ENCODE results near the gene ZKSCAN2. TPM values are rescaled to one million over a fixed set of nuclear protein-coding genes. Genes with fewer than 3 reads are reported as not detected.

Gene ZKSCAN2
- total RNA-seq = 5.9 TPM

- DNase-seq (ENCODE audit: low spot score) = peak; percentile 91
Measured at GRCh38 chr16:25257470-25257955, at the start of gene ZKSCAN2. Gene ZKSCAN2 (minus strand): TSS chr16:25257845. CDS start chr16:25257127, 718 bp downstream.

GRCh38 chr16:25299792-25300590, 42.3 kb upstream of the ZKSCAN2 start:
- DNase-seq (ENCODE audit: low spot score) = no peak

GRCh38 chr16:25298165-25298872, 40.7 kb upstream of the ZKSCAN2 start:
- DNase-seq (ENCODE audit: low spot score) = no peak

GRCh38 chr16:25297151-25297787, 39.6 kb upstream of the ZKSCAN2 start:
- no peak for DNase-seq (ENCODE audit: low spot score)

GRCh38 chr16:25291580-25291979, 33.9 kb upstream of the ZKSCAN2 start:
- no peak for DNase-seq (ENCODE audit: low spot score)

- no peak for DNase-seq (ENCODE audit: low spot score)
Measured at GRCh38 chr16:25289466-25289865, 31.8 kb upstream of the ZKSCAN2 start.

GRCh38 chr16:25279491-25279890, 21.8 kb upstream of the ZKSCAN2 start:
- peak; percentile 53 for DNase-seq (ENCODE audit: low spot score)

- no peak for DNase-seq (ENCODE audit: low spot score)
Measured at GRCh38 chr16:25271421-25271820, 13.8 kb upstream of the ZKSCAN2 start.

GRCh38 chr16:25270577-25270976, 12.9 kb upstream of the ZKSCAN2 start:
- DNase-seq (ENCODE audit: low spot score) = no peak

- no peak for DNase-seq (ENCODE audit: low spot score)
Measured at GRCh38 chr16:25269879-25270278, 12.2 kb upstream of the ZKSCAN2 start.

GRCh38 chr16:25265968-25266367, 8.3 kb upstream of the ZKSCAN2 start:
- no peak for DNase-seq (ENCODE audit: low spot score)

GRCh38 chr16:25264597-25264996, 7.0 kb upstream of the ZKSCAN2 start:
- DNase-seq (ENCODE audit: low spot score) = no peak

- no peak for DNase-seq (ENCODE audit: low spot score)
Measured at GRCh38 chr16:25260416-25260815, 2.8 kb upstream of the ZKSCAN2 start.

GRCh38 chr16:25258861-25259179, 1.2 kb upstream of the ZKSCAN2 start:
- DNase-seq (ENCODE audit: low spot score) = no peak

- DNase-seq (ENCODE audit: low spot score) = peak; percentile 84
Measured at GRCh38 chr16:25257956-25258860, 563 bp upstream of the ZKSCAN2 start.

- no peak for DNase-seq (ENCODE audit: low spot score)
Measured at GRCh38 chr16:25256695-25257469, 763 bp downstream of the ZKSCAN2 start.

- DNase-seq (ENCODE audit: low spot score) = no peak
Measured at GRCh38 chr16:25253322-25253721, 4.3 kb downstream of the ZKSCAN2 start.

GRCh38 chr16:25250467-25250866, 7.2 kb downstream of the ZKSCAN2 start:
- no peak for DNase-seq (ENCODE audit: low spot score)

- DNase-seq (ENCODE audit: low spot score) = no peak
Measured at GRCh38 chr16:25235991-25236390, 21.7 kb downstream of the ZKSCAN2 start.

GRCh38 chr16:25228372-25228771, 29.3 kb downstream of the ZKSCAN2 start:
- no peak for DNase-seq (ENCODE audit: low spot score)
